WTC11 (cell line): Measurements from ENCODE around the gene CNTNAP5.

Experiments
- CREB1 ChIP-seq: sonication (generic); formaldehyde crosslinking; IDR thresholded peaks from 2 replicates; pipeline ENCODE4 v1.8.0; 2023; ENCODE audit warnings: mild to moderate bottlenecking, missing genetic modification reagents
- E2F4 ChIP-seq: sonication (generic); formaldehyde crosslinking; IDR thresholded peaks from 2 replicates; pipeline ENCODE4 v1.8.1; 2022; ENCODE audit warnings: low read depth, mild to moderate bottlenecking, moderate library complexity, missing genetic modification reagents, borderline replicate concordance
- IRF2 ChIP-seq: sonication (generic); formaldehyde crosslinking; IDR thresholded peaks from 2 replicates; pipeline ENCODE4 v1.8.0; 2022; ENCODE audit warnings: low read depth, missing genetic modification reagents, borderline replicate concordance
- MAX ChIP-seq: sonication (generic); formaldehyde crosslinking; IDR thresholded peaks from 2 replicates; pipeline ENCODE4 v1.8.0; 2022; ENCODE audit warnings: mild to moderate bottlenecking, missing genetic modification reagents
- NFE2L1 ChIP-seq: sonication (generic); formaldehyde crosslinking; IDR thresholded peaks from 2 replicates; pipeline ENCODE4 v1.8.1; 2023; ENCODE audit warnings: missing genetic modification reagents
- ZNF396 ChIP-seq: fragments of 250-450 bp; sonication (Bioruptor Pico); IDR thresholded peaks from 2 replicates; pipeline ENCODE4 v1.8.0; 2021; ENCODE audit warnings: mild to moderate bottlenecking, moderate library complexity, borderline replicate concordance
- TF ChIP-seq, protein P1 (sequence below): fragments of 200-600 bp; IDR thresholded peaks from 2 replicates; pipeline ENCODE4 v1.8.0; 2022; ENCODE audit warnings: antibody characterized with exemption
- TF ChIP-seq, protein P2 (sequence below): sonication (generic); formaldehyde crosslinking; IDR thresholded peaks from 2 replicates; pipeline ENCODE4 v1.8.1; 2022; ENCODE audit warnings: mild to moderate bottlenecking, missing genetic modification reagents, moderate library complexity, borderline replicate concordance
- TF ChIP-seq, protein P3 (sequence below): sonication (generic); formaldehyde crosslinking; IDR thresholded peaks from 2 replicates; pipeline ENCODE4 v1.8.1; 2022; ENCODE audit warnings: low read depth, missing genetic modification reagents, borderline replicate concordance
- TF ChIP-seq, protein P4 (sequence below): sonication (generic); formaldehyde crosslinking; IDR thresholded peaks from 2 replicates; pipeline ENCODE4 v1.8.1; 2023; ENCODE audit warnings: mild to moderate bottlenecking, missing genetic modification reagents
- TF ChIP-seq, protein P5 (sequence below): sonication (generic); formaldehyde crosslinking; conservative IDR thresholded peaks from 2 replicates; pipeline ENCODE4 v1.8.1; 2022; ENCODE audit warnings: mild to moderate bottlenecking, missing genetic modification reagents
- TF ChIP-seq, protein P6 (sequence below): sonication (generic); formaldehyde crosslinking; IDR thresholded peaks from 2 replicates; pipeline ENCODE4 v1.8.0; 2022; ENCODE audit warnings: missing genetic modification reagents

DNA sequence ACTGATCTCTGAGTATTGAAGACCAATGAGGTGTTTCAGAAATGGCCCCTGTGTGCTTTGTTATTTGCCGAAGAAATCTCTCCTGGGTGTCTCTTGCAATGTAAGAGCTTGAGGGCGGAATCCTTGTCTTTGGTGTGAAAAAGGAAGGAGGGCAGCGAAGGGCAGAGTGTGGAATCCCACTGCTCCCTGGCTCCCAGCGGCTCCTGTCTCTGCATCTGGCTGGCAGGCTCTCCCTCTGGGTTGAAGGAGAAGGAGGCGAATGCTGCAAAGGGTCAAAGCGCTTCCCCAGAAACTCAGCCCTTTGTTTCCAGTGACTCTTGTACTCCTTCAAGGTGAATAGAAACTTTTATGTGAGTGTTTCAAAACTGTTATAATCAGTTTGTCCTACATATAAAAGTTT lies 457.5 kb downstream of the CNTNAP5 start:
- TF ChIP-seq, protein P1, sequence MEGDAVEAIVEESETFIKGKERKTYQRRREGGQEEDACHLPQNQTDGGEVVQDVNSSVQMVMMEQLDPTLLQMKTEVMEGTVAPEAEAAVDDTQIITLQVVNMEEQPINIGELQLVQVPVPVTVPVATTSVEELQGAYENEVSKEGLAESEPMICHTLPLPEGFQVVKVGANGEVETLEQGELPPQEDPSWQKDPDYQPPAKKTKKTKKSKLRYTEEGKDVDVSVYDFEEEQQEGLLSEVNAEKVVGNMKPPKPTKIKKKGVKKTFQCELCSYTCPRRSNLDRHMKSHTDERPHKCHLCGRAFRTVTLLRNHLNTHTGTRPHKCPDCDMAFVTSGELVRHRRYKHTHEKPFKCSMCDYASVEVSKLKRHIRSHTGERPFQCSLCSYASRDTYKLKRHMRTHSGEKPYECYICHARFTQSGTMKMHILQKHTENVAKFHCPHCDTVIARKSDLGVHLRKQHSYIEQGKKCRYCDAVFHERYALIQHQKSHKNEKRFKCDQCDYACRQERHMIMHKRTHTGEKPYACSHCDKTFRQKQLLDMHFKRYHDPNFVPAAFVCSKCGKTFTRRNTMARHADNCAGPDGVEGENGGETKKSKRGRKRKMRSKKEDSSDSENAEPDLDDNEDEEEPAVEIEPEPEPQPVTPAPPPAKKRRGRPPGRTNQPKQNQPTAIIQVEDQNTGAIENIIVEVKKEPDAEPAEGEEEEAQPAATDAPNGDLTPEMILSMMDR, result no peak
- TF ChIP-seq E2F4 (CRISPR knock-in tag), result no peak
- TF ChIP-seq, protein P2, sequence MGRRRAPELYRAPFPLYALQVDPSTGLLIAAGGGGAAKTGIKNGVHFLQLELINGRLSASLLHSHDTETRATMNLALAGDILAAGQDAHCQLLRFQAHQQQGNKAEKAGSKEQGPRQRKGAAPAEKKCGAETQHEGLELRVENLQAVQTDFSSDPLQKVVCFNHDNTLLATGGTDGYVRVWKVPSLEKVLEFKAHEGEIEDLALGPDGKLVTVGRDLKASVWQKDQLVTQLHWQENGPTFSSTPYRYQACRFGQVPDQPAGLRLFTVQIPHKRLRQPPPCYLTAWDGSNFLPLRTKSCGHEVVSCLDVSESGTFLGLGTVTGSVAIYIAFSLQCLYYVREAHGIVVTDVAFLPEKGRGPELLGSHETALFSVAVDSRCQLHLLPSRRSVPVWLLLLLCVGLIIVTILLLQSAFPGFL, result no peak
- no peak for TF ChIP-seq IRF2
- TF ChIP-seq MAX (CRISPR knock-in tag), result no peak
- TF ChIP-seq, protein P3, sequence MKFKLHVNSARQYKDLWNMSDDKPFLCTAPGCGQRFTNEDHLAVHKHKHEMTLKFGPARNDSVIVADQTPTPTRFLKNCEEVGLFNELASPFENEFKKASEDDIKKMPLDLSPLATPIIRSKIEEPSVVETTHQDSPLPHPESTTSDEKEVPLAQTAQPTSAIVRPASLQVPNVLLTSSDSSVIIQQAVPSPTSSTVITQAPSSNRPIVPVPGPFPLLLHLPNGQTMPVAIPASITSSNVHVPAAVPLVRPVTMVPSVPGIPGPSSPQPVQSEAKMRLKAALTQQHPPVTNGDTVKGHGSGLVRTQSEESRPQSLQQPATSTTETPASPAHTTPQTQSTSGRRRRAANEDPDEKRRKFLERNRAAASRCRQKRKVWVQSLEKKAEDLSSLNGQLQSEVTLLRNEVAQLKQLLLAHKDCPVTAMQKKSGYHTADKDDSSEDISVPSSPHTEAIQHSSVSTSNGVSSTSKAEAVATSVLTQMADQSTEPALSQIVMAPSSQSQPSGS (CRISPR knock-in tag), result no peak
- TF ChIP-seq, protein P4, sequence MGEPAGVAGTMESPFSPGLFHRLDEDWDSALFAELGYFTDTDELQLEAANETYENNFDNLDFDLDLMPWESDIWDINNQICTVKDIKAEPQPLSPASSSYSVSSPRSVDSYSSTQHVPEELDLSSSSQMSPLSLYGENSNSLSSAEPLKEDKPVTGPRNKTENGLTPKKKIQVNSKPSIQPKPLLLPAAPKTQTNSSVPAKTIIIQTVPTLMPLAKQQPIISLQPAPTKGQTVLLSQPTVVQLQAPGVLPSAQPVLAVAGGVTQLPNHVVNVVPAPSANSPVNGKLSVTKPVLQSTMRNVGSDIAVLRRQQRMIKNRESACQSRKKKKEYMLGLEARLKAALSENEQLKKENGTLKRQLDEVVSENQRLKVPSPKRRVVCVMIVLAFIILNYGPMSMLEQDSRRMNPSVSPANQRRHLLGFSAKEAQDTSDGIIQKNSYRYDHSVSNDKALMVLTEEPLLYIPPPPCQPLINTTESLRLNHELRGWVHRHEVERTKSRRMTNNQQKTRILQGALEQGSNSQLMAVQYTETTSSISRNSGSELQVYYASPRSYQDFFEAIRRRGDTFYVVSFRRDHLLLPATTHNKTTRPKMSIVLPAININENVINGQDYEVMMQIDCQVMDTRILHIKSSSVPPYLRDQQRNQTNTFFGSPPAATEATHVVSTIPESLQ (CRISPR knock-in tag), result no peak
- TF ChIP-seq CREB1, result no peak
- TF ChIP-seq NFE2L1 (CRISPR knock-in tag), result no peak
- TF ChIP-seq, protein P5, sequence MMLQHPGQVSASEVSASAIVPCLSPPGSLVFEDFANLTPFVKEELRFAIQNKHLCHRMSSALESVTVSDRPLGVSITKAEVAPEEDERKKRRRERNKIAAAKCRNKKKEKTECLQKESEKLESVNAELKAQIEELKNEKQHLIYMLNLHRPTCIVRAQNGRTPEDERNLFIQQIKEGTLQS (CRISPR knock-in tag), result no peak
- TF ChIP-seq, protein P6, sequence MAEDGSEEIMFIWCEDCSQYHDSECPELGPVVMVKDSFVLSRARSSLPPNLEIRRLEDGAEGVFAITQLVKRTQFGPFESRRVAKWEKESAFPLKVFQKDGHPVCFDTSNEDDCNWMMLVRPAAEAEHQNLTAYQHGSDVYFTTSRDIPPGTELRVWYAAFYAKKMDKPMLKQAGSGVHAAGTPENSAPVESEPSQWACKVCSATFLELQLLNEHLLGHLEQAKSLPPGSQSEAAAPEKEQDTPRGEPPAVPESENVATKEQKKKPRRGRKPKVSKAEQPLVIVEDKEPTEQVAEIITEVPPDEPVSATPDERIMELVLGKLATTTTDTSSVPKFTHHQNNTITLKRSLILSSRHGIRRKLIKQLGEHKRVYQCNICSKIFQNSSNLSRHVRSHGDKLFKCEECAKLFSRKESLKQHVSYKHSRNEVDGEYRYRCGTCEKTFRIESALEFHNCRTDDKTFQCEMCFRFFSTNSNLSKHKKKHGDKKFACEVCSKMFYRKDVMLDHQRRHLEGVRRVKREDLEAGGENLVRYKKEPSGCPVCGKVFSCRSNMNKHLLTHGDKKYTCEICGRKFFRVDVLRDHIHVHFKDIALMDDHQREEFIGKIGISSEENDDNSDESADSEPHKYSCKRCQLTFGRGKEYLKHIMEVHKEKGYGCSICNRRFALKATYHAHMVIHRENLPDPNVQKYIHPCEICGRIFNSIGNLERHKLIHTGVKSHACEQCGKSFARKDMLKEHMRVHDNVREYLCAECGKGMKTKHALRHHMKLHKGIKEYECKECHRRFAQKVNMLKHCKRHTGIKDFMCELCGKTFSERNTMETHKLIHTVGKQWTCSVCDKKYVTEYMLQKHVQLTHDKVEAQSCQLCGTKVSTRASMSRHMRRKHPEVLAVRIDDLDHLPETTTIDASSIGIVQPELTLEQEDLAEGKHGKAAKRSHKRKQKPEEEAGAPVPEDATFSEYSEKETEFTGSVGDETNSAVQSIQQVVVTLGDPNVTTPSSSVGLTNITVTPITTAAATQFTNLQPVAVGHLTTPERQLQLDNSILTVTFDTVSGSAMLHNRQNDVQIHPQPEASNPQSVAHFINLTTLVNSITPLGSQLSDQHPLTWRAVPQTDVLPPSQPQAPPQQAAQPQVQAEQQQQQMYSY (CRISPR knock-in tag), result no peak
- TF ChIP-seq ZNF396 (CRISPR knock-in tag), result no peak
